Panc1 (cell line): ENCODE data around the gene MAPK1IP1L. TPM values are rescaled to one million over a fixed set of nuclear protein-coding genes. Genes with fewer than 3 reads are reported as not detected.

Source experiments
- ATAC-seq: fragments of 200-7000 bp; cut with Tn5 transposase; 2 replicates; pipeline ENCODE4 v1.9.1; 2020; ENCODE audit warnings: mild to moderate bottlenecking, moderate library complexity
- BruUV-seq: library from RNA; stranded (reverse); fragments of 400-500 nt; replicated peaks from 2 replicates; lab custom pipeline; 2021; lab: Mats Ljungman, UMichigan
- CTCF ChIA-PET: fragments of 300-600 bp; sonication (Branson Sonifier 250); formaldehyde crosslinking; loops from one replicate; lab custom pipeline; 2022; ENCODE audit warnings: antibody characterized with exemption; lab: Charles Lee
- POLR2A ChIA-PET: fragments of 300-600 bp; sonication (Branson Sonifier 250); formaldehyde crosslinking; loops from one replicate; lab custom pipeline; 2022; ENCODE audit warnings: antibody characterized with exemption; lab: Charles Lee
- DNase-seq: peaks from one replicate; pipeline ENCODE4 v3.0.0-alpha.2; 2010; ENCODE audit warnings: low read depth, low spot score
- H3K27ac ChIP-seq: 2 replicates; pipeline ENCODE4 v1.5.1; 2011; ENCODE audit warnings: mild to moderate bottlenecking, low read length, inconsistent platforms
- H3K27me3 ChIP-seq: fragments of 200-500 bp; sonication (Bioruptor generic); 2 replicates; pipeline ENCODE4 v1.6.0; 2014; ENCODE audit warnings: low read length, inconsistent platforms; ENCODE audit not compliant: control insufficient read depth, insufficient read depth
- H3K36me3 ChIP-seq: fragments of 200-500 bp; sonication (Bioruptor generic); 2 replicates; pipeline ENCODE4 v1.5.1; 2014; ENCODE audit warnings: inconsistent platforms, mild to moderate bottlenecking, low read length, moderate library complexity; ENCODE audit not compliant: control insufficient read depth, insufficient read depth
- H3K4me1 ChIP-seq: 2 replicates; pipeline ENCODE4 v1.5.1; 2011; ENCODE audit warnings: inconsistent platforms, mild to moderate bottlenecking, low read length, moderate library complexity; ENCODE audit not compliant: control insufficient read depth, insufficient read depth
- H3K4me3 ChIP-seq, 2 experiments: 2 replicates each; pipeline ENCODE4 v1.5.1; 2011 to 2012; ENCODE audit warnings: low read depth in 2 of 2, low read length in 2 of 2, mild to moderate bottlenecking in 2 of 2, inconsistent platforms in 1 of 2, moderate library complexity in 1 of 2
- H3K9me3 ChIP-seq: fragments of 200-500 bp; sonication (Bioruptor generic); 2 replicates; pipeline ENCODE4 v1.5.1; 2014; ENCODE audit warnings: low read depth, mild to moderate bottlenecking, inconsistent platforms, low read length, moderate library complexity; ENCODE audit not compliant: control insufficient read depth, insufficient read depth
- CTCF ChIP-seq: fragments of 450-650 bp; IDR thresholded peaks from 2 replicates; pipeline ENCODE4 v1.5.1; 2017; ENCODE audit warnings: mild to moderate bottlenecking
- POLR2AphosphoS5 ChIP-seq: IDR thresholded peaks from 2 replicates; pipeline ENCODE4 v1.6.1; 2012; ENCODE audit warnings: mild to moderate bottlenecking, low read depth, low read length, moderate library complexity
- REST ChIP-seq, 2 experiments: IDR thresholded peaks; 2 replicates each; pipeline ENCODE4 v1.6.1; 2011 to 2012; ENCODE audit warnings: low read depth in 2 of 2, control low read depth in 1 of 2, low read length in 1 of 2, mild to moderate bottlenecking in 1 of 2, moderate library complexity in 1 of 2; ENCODE audit not compliant: insufficient read depth in 1 of 2
- SIN3A ChIP-seq: IDR thresholded peaks from 2 replicates; pipeline ENCODE4 v1.6.1; 2012; ENCODE audit warnings: low read depth, mild to moderate bottlenecking, low read length, moderate library complexity, borderline replicate concordance; ENCODE audit not compliant: insufficient read depth
- TCF7L2 ChIP-seq: IDR thresholded peaks from 2 replicates; pipeline ENCODE4 v1.6.1; 2011; ENCODE audit warnings: mild to moderate bottlenecking, low read depth, low read length, inconsistent platforms
- in situ Hi-C: cut with HindIII; loops from 2 replicates; pipeline ENCODE4 v1.10.0; 2016; ENCODE audit warnings: low sequenced_read_pairs, low pct_unique_long_range_greater_than_20kb
- intact Hi-C: fragments of 100-400 bp; cut with micrococcal nuclease; formaldehyde crosslinking; loops from one replicate; pipeline ENCODE4 v1.10.0; 2022; ENCODE audit not compliant: unreplicated experiment
- total RNA-seq: library from RNA; stranded (reverse); gene quantifications from one replicate; pipeline ENCODE4 v1.2.1, GENCODE V29; 2021; ENCODE audit not compliant: unreplicated experiment

The MAPK1IP1L gene
- total RNA-seq, 1 experiment from 2014 or later = 79.4 TPM

GRCh38 chr14:55107766-55108554 lies 56.5 kb downstream of the MAPK1IP1L start:
- Histone ChIP-seq H3K9me3 (no peaks in the 10 kb centered on the region), H3K4me3 (no peak overlapping the region), H3K27ac (peak overlapping the region; percentile 80), H3K36me3 (no peaks in the 10 kb centered on the region), H3K27me3 (no peaks in the 10 kb centered on the region), H3K4me1 (peaks cover 25% of the 10 kb centered on the region)
- CTCF ChIA-PET = interaction anchor here (0.6 kb wide), 1 partner anchor 16 kb away, joined by 3 read pairs; no protein-coding TSS in a partner anchor
- in situ Hi-C loops (no loop called here), intact Hi-C loops (no loop called here)
- POLR2A ChIA-PET = interaction anchor here (0.7 kb wide), 2 partner anchors 9 to 21 kb away, joined by 3 read pairs; partner anchors contain the start of gene LGALS3
- ATAC-seq (peak; percentile 85), DNase-seq (no peak)
- BruUV-seq = no TSS peak
- TF ChIP-seq POLR2AphosphoS5 = no peak
- TF ChIP-seq SIN3A = no peak
- TF ChIP-seq REST (IDR thresholded peaks at IDR 0.05; ENCODE audit: insufficient read depth in 1 of 2, low read depth in 2 of 2, low read length in 1 of 2) = no peak
- TF ChIP-seq CTCF = no peak
- TF ChIP-seq TCF7L2 = no peak

DNA sequence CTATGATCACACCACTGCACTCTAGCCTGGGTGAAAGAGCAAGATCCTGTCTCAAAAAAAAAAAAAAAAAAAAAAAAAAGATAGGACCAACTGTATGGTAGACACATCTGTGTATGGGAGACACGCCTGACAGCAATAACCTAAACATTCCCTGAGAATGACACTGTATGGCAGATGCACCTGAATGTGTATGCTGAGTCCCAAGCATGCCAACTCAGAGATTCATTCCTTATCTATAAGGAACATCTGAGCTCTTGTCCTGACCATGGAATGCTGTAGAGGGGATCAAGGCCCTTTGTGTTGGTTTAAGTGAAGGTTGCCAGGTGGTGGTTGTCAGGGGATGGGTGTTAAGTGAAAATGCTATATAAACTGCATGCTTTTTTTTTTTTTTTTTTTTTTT lies 58.4 kb downstream of the MAPK1IP1L start:
- no peak for ATAC-seq
- Histone ChIP-seq H3K4me1 (peaks cover 15% of the 10 kb centered on the region), H3K9me3 (no peaks in the 10 kb centered on the region), H3K36me3 (no peaks in the 10 kb centered on the region), H3K4me3 (no peak overlapping the region), H3K27me3 (no peaks in the 10 kb centered on the region), H3K27ac (no peak overlapping the region)
- no TSS peak for BruUV-seq
- no peak for TF ChIP-seq POLR2AphosphoS5
- no peak for TF ChIP-seq CTCF
- POLR2A ChIA-PET = no interaction called here
- CTCF ChIA-PET = interaction anchor here (0.7 kb wide), 1 partner anchor 47 kb away, joined by 8 read pairs; no protein-coding TSS in a partner anchor
- DNase-seq = no peak
- intact Hi-C loops (no loop called here), in situ Hi-C loops (no loop called here)
